Astrocyte of the cerebellum (primary cell): ENCODE measurements around the gene OGFOD1.

ENCODE experiments used
- DNase-seq: peaks from one replicate; pipeline ENCODE4 v3.0.0-alpha.2; 2011; ENCODE audit warnings: low read depth
- H3K4me3 ChIP-seq: 2 replicates; pipeline ENCODE4 v1.5.1; 2011; ENCODE audit warnings: mild to moderate bottlenecking, low read depth, low read length, moderate library complexity
- in situ Hi-C: cut with HindIII; loops from 2 replicates; pipeline ENCODE4 v1.10.0; 2017; ENCODE audit warnings: low sequenced_read_pairs
- TF ChIP-seq, protein P1 (sequence below): IDR thresholded peaks from 2 replicates; pipeline ENCODE4 v1.5.1; 2012; ENCODE audit warnings: low read length, low read depth, moderate library complexity, mild to moderate bottlenecking; ENCODE audit errors: missing control alignments

OGFOD1 gene

DNA sequence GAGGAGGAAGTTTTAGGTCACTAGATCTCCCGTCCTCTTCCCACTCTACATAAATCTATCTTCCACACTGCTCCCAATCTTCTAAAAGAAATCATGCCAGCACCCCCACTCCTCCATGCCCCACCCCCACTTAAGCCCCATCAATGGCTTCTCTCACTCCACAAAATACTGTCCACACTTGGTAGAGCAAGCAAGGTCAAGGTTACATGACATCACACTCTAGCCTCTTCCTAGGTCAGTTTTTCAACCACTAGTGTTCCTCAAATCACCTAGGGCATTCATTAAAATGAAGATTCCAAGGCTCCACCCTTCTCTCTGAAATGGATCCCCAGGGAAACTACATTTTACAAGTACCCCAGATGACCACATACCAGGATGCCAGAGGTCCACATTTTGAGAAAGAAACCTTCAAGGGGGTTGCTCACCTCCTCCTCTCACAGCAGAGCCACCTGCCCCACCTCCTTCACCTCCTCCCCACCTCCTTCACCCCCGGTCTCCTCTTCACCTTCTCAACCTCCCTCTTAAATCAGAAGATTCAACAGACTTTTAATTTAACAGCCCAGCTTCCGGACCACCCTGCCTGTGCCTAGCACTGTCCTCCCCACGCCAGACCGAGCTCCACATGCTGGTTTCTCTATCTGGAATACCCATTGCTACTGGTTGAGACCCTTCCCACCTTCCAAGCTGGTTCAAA, 29.2 kb upstream of the OGFOD1 start:
- TF ChIP-seq, protein P1, sequence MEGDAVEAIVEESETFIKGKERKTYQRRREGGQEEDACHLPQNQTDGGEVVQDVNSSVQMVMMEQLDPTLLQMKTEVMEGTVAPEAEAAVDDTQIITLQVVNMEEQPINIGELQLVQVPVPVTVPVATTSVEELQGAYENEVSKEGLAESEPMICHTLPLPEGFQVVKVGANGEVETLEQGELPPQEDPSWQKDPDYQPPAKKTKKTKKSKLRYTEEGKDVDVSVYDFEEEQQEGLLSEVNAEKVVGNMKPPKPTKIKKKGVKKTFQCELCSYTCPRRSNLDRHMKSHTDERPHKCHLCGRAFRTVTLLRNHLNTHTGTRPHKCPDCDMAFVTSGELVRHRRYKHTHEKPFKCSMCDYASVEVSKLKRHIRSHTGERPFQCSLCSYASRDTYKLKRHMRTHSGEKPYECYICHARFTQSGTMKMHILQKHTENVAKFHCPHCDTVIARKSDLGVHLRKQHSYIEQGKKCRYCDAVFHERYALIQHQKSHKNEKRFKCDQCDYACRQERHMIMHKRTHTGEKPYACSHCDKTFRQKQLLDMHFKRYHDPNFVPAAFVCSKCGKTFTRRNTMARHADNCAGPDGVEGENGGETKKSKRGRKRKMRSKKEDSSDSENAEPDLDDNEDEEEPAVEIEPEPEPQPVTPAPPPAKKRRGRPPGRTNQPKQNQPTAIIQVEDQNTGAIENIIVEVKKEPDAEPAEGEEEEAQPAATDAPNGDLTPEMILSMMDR = no peak
- in situ Hi-C loops = no loop called here
- no peak for DNase-seq
- no peak overlapping the region for H3K4me3 ChIP-seq

DNA sequence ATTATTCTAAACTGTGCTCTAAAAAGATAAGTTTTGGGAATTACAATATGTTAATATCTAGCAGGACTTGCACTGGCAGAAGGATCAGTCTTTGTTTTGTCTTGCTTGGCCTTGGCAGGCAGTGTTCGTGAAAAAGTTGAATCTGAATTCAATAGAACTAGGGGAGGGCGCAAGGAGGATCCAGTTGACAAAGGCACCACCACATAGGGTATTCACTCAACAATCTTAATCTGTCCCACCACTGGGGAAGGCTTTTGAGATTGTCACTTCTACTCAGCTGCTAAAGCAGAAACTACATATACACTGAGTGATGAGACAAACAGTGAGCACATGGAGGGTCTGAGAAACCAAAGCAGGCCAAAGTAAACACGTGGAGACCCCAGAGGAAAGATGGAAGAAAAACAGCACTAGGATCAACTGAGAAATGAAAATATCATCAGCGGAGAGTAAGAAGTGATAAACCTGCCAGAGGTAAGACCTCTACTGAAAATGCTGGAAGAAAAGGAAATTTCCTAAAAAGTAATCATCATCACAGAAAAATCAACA, 28.4 kb upstream of the OGFOD1 start:
- DNase-seq = no peak
- in situ Hi-C loops = no loop called here
- no peak overlapping the region for H3K4me3 ChIP-seq
- TF ChIP-seq, protein P1 = no peak

DNA sequence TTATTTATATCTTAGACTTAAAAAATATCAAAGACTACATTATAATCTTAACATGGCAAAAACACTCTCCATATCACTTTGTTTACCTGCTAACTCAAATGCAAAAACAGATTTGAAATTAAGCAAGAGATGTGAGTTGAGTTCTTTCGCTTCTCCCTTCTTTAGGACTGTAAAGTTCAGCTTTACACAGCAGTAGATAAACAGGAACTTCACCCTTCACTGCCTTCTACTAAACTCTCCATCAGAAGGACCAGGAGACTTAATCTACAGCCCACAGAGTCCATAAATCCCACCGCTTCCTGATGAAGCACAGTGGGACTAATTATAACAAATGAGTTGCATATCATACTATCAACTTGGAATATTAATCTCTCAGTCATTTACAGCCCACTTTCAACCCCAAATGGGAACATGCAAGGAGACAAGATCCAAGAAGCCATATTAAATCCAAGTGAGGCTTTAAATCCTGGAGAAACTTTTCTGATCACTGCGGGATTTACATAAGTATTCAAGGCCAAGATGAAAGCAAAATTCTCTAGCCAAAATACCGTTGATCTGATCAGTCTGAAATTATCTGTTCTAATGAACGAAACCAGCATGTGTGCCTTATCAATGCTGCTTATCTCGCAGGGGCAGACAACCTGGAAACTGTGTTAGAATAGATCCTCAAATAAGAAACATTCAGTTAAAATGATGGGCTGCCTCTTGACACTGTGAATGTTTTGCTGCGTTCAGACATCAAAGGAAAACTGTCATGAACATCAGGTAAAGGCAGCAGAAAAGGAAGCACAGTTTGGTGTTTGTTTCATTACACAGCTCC, 27.6 kb upstream of the OGFOD1 start:
- in situ Hi-C loops = no loop called here
- peak overlapping the region; percentile 49 for H3K4me3 ChIP-seq
- TF ChIP-seq, protein P1 = no peak
- no peak for DNase-seq

DNA sequence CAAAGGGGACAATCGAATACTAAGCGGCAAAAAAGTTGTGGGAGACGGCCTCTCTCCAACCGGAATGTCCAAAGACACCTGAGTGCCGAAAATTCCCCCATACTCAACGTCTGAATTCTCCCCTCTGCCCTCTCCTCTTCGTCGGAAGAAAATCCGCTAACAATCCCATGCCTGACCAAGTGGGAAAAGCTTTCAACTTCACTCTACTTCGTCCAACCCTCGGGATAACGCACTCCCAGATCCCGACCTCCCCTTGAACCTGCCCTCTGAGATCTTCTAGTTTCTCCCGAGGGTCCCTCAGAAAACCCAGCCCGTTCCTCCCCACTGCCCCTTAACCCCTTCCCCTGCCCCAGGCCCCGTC, 27.0 kb upstream of the OGFOD1 start:
- peak overlapping the region; percentile 49 for H3K4me3 ChIP-seq
- in situ Hi-C loops = no loop called here
- TF ChIP-seq, protein P1 = no peak
- DNase-seq = no peak

DNA sequence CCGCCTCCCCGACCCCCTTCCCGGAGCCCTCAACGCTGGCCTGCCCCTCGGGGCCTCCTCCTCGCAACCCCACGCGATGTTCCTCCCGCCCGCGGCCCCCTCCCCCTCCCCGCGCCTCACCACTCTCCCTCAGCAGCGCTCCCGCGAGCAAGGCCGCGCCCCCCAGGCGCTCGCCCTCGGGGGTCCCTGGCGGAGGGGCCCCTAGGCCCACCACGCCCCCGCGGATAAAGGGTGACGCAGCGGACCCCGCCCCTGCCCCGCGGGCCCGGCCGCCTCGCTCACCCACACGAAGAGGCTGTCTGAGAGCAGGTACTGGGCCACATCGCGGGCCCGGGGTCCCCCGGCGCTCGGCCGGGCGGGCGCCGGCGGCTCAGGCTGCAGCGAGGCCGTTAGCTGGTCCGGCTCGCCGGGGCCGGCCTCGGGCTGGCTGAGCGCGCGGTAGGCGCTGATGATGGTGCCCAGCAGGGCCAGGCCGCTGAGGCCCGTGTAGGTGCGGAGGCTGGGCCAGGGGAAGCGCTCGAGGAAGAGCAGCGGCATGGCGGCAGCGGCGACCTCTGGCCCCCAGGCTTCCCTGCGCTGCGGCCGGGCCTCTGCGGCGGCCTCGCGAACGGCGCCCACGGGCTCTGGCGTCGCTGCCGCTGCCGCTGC, 26.4 kb upstream of the OGFOD1 start:
- DNase-seq = no peak
- in situ Hi-C loops = no loop called here
- TF ChIP-seq, protein P1 = no peak
- peak overlapping the region; percentile 49 for H3K4me3 ChIP-seq

DNA sequence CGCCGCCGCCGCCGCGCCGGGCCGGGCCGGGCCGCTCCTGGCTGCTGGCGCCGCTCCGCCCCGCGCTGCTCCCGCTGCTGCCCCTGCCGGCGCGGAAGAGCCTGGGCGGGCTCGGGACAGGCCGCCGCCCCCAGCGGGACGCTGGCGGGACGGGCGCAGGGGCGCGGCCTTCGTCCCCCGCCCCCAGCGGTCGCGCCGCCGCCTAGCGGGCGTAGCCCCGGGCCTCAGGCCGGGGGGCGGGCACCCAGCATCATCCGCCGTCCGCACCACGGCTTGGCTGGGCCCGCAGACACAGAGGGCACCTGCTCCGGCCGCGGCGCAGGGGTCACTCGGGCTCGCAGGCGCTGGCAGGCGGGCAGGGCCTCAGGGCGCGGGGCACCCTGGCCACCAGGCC, 25.9 kb upstream of the OGFOD1 start, which contains the start of gene AMFR:
Gene AMFR (minus strand): TSS at position 107 of the 394 bp plus-strand sequence. CDS start 218 bp downstream, outside the sequence.
- DNase-seq = peak; percentile 18
- H3K4me3 ChIP-seq = peak within 1 kb of the TSS; percentile 49
- in situ Hi-C loops = no loop called here
- TF ChIP-seq, protein P1 = peak; percentile 19
